GM12892 (cell line): ENCODE data around the gene SRP68.

Experiments
- POLR2A ChIP-seq: IDR thresholded peaks from 2 replicates; pipeline ENCODE4 v1.6.1; 2011; ENCODE audit warnings: low read depth, low read length, control low read depth
- POLR2AphosphoS5 ChIP-seq: IDR thresholded peaks from 2 replicates; pipeline ENCODE4 v1.6.1; 2011; ENCODE audit warnings: low read depth, low read length, control low read depth
- TAF1 ChIP-seq: IDR thresholded peaks from 2 replicates; pipeline ENCODE4 v1.6.1; 2011; ENCODE audit warnings: low read depth, mild to moderate bottlenecking, control low read depth, low read length, borderline replicate concordance

GRCh38 chr17:76056882-76057281 is 15.4 kb downstream of the SRP68 start:
- no peak for TF ChIP-seq POLR2A
- TF ChIP-seq POLR2AphosphoS5 = no peak
- no peak for TF ChIP-seq TAF1
